GM20431 (cell line): Measurements from ENCODE around the gene KANTR.
"Not testable (repeated sequence)": the region's sequence is repeated elsewhere in the genome, so short reads cannot be mapped to it uniquely, and the experiment has no call there.

Experiments
- in situ Hi-C: fragments of 300-500 bp; cut with MseI, MboI; formaldehyde crosslinking; loops from one replicate; pipeline ENCODE4 v1.15.0; 2020; ENCODE audit warnings: low sequenced_read_pairs; ENCODE audit not compliant: unreplicated experiment

The KANTR gene

GRCh38 chrX:53122013-53122412 is 28.1 kb downstream of the KANTR start:
- in situ Hi-C loops: no loop called here

- in situ Hi-C loops: no loop called here
Observed at GRCh38 chrX:53125506-53125905, 31.6 kb downstream of the KANTR start.

- in situ Hi-C loops: no loop called here
Observed at GRCh38 chrX:53126377-53126776, 32.4 kb downstream of the KANTR start.

- in situ Hi-C loops: no loop called here
Observed at GRCh38 chrX:53128097-53128749, 34.3 kb downstream of the KANTR start.

GRCh38 chrX:53133400-53133799 is 39.5 kb downstream of the KANTR start:
- in situ Hi-C loops: no loop called here

GRCh38 chrX:53135581-53135980 is 41.6 kb downstream of the KANTR start:
- in situ Hi-C loops: no loop called here

- in situ Hi-C loops: no loop called here
Observed at GRCh38 chrX:53153581-53153980, 59.6 kb downstream of the KANTR start.

- in situ Hi-C loops: no loop called here
Observed at GRCh38 chrX:53155512-53156206, 61.7 kb downstream of the KANTR start.

GRCh38 chrX:53156207-53156596 is 62.3 kb downstream of the KANTR start:
- in situ Hi-C loops: no loop called here

GRCh38 chrX:53159184-53159583 is 65.2 kb downstream of the KANTR start:
- in situ Hi-C loops: no loop called here

- in situ Hi-C loops: no loop called here
Observed at GRCh38 chrX:53160297-53160983, 66.5 kb downstream of the KANTR start.

- in situ Hi-C loops: no loop called here
Observed at GRCh38 chrX:53163436-53163835, 69.5 kb downstream of the KANTR start.

- in situ Hi-C loops: not testable (repeated sequence)
Observed at GRCh38 chrX:53164566-53164965, 70.6 kb downstream of the KANTR start.

GRCh38 chrX:53166103-53166502 is 72.2 kb downstream of the KANTR start:
- in situ Hi-C loops: no loop called here

GRCh38 chrX:53171356-53171755 is 77.4 kb downstream of the KANTR start:
- in situ Hi-C loops: no loop called here
